Stimulated activated CD8-positive, alpha-beta memory T cell treated with anti-CD3 and anti-CD28 coated beads, Interleukin-7, amount 100 ng/mL, for 1 hour (primary cell): ENCODE data around the gene SLC25A46.
"Not testable (repeated sequence)": the region's sequence is repeated elsewhere in the genome, so short reads cannot be mapped to it uniquely, and the experiment has no call there.

Experiments used
- DNase-seq, 2 donors: peaks; one replicate each; pipeline ENCODE4 v3.0.0-alpha.2; 2020; ENCODE audit warnings: low read depth in 2 of 2

Gene SLC25A46

GRCh38 chr5:110738812-110739651 lies at the start of gene SLC25A46:
SLC25A46 (plus strand) TSS chr5:110739007; CDS start chr5:110739120, 113 bp downstream.
- DNase-seq = peak; percentile 73 to 77

GRCh38 chr5:110690587-110690986 lies 48.2 kb upstream of the SLC25A46 start:
- not testable (repeated sequence) for DNase-seq

GRCh38 chr5:110692669-110693068 lies 46.1 kb upstream of the SLC25A46 start:
- DNase-seq = not testable (repeated sequence)

DNA sequence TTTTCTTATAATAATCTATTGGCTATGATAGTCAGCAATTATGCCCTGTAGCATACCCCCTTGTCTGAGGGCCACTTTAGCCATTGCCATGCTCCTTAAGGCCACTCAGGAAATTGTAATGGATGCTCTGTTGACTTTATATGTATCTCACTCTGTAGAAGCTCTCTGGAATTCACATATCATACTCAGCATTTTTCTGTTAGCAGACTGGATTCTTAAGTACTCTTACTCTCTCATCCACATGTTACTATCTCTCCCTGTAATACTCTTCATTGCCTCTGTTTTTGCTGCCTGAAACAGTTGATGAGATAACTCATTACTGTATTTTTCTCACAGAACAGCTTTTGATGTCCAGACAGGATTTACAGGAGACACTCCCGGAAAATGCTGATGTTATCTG lies 36.5 kb upstream of the SLC25A46 start:
- no peak for DNase-seq

DNA sequence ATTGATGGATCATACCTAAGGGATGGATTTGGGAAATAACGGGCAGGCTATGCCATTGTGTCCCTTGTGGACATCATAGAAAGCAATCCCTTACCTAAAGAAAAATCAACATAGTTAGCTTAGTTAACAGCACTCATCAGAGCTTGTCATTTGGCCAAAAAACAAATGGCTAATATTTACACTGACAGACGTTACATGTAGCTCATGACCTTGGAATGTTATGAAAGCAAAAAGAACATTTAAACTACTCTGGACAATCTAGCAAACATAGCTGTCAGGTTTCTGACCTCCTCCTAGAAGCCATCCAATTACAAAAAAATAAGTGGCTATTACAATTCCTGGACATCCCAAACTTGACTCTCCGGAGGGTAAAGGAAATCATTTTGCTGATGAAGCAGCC lies 36.1 kb upstream of the SLC25A46 start:
- no peak for DNase-seq

DNA sequence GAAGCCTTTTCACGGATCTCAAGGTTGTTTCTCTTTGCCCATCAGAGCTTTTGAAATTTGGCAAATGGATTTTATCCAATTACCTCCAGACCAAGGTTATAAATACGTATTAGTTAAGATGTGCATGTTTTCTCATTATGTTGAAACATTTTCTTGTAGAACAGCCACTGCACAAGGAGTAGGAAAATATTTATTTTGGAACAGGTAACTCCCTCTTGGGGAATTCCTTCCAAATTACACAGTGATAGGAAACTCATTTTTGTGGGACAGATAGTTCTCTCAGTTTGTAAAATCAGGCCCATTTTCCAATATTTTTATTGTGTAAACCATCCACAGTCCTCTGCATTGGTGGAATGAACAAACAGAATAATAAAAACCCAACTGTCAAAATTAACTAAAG lies 35.3 kb upstream of the SLC25A46 start:
- no peak for DNase-seq

DNA sequence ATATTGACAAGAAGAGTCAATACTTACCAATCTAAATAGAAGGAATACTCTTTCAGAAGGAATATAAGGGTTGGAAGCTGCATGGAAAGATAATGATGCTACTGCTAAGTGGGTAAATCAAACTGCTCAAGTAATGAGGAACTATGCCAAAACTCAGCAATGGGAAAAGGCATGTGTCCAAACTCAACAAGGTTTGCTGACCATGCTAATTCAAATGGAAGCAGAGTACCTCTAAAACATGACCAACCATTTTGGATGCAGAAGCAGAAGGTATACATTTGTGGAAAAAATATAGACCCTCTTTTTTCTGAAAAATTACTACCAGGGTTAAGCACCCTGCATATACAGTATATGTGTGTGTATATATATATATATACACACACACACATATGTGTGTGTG lies 33.5 kb upstream of the SLC25A46 start:
- DNase-seq = no peak

GRCh38 chr5:110707260-110707844 lies 31.5 kb upstream of the SLC25A46 start:
- no peak for DNase-seq

DNA sequence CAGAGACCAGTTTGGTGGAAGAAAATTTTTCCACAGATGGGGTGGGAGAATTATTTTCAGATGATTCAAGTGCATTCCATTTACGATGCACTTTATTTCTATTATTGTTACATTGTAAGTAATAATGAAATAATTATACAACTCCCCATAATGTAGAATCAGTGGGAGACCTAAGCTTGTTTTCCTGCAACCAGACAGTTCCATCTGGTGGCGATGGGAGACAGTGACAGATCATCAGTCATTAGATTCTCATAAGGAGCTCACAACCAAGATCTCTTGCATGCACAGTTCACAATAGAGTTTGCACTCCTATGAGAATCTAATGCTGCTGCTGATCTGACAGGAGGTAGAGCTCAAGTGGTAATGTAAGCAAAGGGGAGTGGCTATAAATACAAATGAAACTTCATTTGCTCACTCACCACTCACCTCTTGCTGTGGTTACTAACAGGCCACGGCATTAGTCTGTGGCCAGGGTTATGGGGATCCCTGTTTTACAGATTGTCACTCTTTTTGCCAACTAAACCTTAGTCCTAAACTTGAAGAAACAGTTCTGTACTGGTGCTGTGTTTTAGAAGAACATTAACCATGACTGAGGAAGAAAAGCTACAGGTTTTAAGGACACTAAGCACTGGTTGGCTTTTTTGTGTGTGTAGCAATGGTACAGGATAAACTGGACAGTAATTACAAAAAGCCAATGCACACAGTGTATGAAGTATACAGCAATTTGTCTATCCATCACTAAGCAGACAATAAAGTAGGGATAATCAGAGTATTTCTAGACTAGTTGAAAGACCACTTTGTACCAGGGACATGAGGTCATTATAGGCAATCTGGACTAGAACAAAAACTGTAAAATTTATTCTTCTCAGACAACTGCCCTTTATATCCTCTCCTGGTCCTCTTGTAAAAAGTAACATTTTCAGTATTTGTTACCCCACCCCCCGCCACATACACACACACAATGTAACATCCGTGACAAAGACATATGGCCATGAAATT lies 22.3 kb upstream of the SLC25A46 start:
- DNase-seq = no peak

GRCh38 chr5:110718311-110718710 lies 20.5 kb upstream of the SLC25A46 start:
- no peak for DNase-seq

DNA sequence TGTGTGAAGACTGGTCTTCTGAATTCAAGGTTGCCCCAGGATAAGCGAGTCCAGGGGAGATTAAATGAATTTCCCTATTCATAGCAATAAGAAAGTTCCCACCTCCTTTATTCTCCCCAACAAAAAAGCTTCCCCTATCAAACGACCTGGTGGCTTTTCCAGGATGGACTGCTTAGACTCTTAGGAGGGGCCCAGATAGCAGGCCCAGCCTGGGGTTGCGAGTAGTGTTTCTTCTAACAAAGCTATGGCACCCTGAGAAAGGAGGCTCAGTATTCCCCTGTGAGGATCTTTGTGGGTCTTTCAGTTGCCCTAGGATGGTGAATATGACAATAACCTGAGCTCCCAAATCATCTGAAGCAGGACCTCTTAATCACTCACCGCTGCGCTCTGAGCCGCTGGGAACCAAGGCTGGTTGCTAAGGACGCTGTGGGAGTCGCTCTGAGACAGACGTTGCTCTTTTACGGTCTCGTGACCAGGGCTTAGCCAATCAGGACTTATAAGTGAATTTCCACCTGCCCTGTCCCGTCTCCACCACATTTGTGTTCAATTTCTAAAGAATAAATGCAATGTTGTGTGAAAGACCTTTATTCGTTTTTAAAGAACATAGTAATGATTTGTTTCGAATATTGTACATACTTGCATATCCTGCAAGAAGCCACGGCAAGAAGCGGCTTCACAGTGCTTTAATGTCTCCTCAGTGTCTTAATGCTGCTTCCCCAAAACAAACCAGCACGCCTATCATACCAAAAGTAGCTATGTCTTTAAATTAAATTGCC lies 12.4 kb upstream of the SLC25A46 start, which contains the start of gene TMEM232:
Gene TMEM232 (minus strand): TSS at position 423 of the 776 bp plus-strand sequence. CDS start 59,319 bp downstream, outside the sequence.
- DNase-seq = peak; percentile 37 to 52

DNA sequence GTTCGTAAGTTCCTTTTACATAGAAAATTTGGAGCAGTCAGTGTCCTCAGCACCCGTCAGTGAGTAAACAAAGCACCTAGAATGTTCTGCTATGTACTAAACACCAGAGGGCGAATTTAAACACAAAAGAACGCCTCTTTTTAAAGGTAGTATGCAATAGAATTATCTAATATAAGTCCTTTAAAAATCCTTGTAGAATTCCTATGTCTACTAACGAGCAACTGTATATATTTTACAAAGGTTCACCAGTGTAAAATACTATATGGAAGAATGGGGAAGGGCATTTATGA lies 11.8 kb upstream of the SLC25A46 start:
- no peak for DNase-seq

GRCh38 chr5:110731499-110731898 lies 7.3 kb upstream of the SLC25A46 start:
- not testable (repeated sequence) for DNase-seq

- DNase-seq = no peak
These were observed 4.7 kb upstream of the SLC25A46 start for GRCh38 chr5:110734101-110734500.

GRCh38 chr5:110735556-110735955 lies 3.3 kb upstream of the SLC25A46 start:
- no peak for DNase-seq

- DNase-seq = no peak
These were observed 2.1 kb upstream of the SLC25A46 start for GRCh38 chr5:110736753-110737152.

DNA sequence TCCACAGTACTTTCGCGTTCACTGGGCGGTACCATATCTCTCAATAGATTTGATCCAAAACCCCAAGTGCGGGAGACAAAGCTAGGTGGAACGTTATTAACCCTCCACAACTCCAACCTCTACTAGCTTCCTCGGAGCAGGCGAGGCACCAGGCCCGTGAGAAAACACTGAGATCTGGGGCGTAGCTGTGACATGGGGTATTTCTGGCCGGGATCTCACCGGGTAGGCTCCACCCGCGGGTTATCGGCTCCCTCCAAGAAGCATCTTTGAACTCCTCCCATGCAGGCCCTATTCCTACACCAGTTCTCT lies 350 bp upstream of the SLC25A46 start:
- no peak for DNase-seq

- no peak for DNase-seq
These were observed 13.3 kb downstream of the SLC25A46 start for GRCh38 chr5:110751902-110752762.

GRCh38 chr5:110752953-110753352 lies 14.1 kb downstream of the SLC25A46 start:
- DNase-seq = no peak

GRCh38 chr5:110753600-110753999 lies 14.8 kb downstream of the SLC25A46 start:
- DNase-seq = no peak

DNA sequence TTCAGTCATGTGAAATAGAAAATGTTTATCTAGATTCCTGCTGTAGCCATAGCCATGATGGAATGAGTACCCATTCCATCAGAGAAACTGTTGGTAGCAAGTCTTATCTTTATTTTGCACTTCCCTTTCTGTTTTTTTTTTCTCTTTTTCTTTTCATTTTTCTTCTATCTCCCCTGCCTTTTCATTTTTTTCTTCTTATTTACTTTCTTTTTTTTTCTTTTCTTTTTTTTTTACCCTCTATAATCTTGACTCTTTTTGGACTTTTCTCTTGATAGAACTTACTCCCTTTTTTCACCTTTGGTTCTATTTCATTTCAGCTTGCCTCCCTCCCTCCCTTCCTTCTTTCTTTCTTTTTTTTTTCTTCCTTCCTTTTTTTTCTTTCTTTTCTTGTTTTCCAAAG lies 15.4 kb downstream of the SLC25A46 start:
- DNase-seq = no peak
